GM18507 (cell line): Measurements from ENCODE around the gene RAB11FIP4.

Source experiments
- DNase-seq: peaks from one replicate; pipeline ENCODE4 v3.0.0; 2011; ENCODE audit warnings: low read depth; ENCODE audit not compliant: insufficient read length; ENCODE audit errors: extremely low spot score
- FAIRE-seq: peaks from 2 replicates; lab custom pipeline; 2011; peaks lifted over from hg19 to GRCh38; lab: Jason Lieb, UNC

The RAB11FIP4 gene

DNA sequence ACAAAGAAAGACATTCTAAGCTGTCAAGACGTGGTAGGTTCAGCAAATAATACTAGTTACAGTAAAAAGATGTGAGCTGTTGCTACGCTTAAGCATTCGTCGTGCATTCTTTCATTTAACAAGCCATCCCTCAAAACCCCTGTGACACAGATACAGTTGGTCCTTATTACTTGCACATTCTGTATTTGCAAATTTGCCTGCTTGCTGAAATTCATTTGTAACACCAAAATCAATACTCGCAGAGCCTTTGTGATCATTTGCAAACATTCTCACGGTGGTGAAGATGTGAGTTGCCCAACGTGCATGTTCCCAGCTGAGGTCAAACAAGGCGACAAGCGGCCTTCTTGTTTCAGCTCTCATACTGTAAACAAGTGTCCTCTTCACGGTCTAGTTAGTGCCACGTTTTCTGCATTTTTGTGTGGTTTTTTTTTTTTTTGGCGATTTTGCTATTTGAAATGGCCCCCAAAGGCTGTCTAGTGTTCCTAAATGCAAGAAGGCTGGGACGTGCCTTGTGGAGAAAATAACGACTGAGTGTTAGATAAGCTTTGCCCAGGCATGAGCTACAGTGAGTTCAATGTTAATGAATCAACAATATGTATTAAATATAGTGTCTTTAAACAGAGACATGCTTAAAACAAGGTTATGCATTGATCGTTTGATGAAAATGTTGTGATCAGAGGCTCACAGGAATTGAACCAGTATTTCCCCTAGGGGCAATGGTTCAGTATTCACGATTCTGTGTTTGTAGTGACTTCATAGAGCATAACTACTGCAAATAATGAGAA lies 84.1 kb downstream of the RAB11FIP4 start:
- DNase-seq (no peak), FAIRE-seq (no peak)

GRCh38 chr17:31476525-31477416 lies 85.3 kb downstream of the RAB11FIP4 start:
- FAIRE-seq (no peak), DNase-seq (no peak)

- FAIRE-seq: no peak
- DNase-seq: no peak
Observed at GRCh38 chr17:31477417-31478055, 86.1 kb downstream of the RAB11FIP4 start.

- DNase-seq (no peak), FAIRE-seq (no peak)
Observed at GRCh38 chr17:31479062-31479408, 87.6 kb downstream of the RAB11FIP4 start.

DNA sequence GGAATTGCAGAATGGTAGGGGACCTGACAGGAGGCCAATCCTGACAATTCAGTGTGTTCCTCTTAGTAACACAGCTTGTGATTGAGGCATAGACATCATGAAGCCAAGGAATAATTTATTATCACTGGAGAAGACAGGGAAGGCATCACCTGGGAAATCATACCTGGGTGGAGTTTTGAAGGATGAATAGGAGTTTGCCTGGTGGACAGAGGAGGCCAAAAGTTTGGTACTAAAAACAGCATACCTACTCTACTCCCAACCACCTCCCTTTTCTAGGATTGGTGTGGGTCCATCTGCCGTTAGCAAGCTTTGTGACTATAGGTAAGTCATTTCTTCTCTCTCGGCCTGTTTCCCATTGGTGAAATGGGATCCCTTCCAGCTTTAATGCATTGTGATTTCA lies 88.0 kb downstream of the RAB11FIP4 start:
- DNase-seq (no peak), FAIRE-seq (no peak)

GRCh38 chr17:31480067-31480466 lies 88.6 kb downstream of the RAB11FIP4 start:
- FAIRE-seq (no peak), DNase-seq (no peak)

GRCh38 chr17:31480904-31481782 lies 89.7 kb downstream of the RAB11FIP4 start:
- DNase-seq: no peak
- FAIRE-seq: no peak

GRCh38 chr17:31481783-31482081 lies 90.3 kb downstream of the RAB11FIP4 start:
- no peak for DNase-seq
- FAIRE-seq: no peak

DNA sequence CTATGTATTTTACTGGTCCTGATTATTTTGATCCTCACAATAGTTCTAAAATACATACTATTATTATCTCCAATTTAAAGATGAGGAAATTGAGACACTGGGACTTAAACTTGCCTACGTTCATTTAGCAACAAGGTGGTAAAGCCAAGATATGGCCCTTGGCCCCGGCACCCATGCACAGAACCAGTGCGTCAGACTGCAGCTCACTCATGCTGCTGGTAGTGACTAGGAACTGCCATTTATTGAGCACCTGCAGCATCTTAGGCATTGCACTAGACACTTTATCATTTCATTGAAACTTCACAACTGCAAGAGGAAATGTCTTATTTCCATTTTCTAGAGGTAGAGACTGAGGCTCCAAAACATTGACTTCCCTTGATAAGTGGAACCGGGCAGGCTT lies 93.3 kb downstream of the RAB11FIP4 start:
- no peak for DNase-seq

DNA sequence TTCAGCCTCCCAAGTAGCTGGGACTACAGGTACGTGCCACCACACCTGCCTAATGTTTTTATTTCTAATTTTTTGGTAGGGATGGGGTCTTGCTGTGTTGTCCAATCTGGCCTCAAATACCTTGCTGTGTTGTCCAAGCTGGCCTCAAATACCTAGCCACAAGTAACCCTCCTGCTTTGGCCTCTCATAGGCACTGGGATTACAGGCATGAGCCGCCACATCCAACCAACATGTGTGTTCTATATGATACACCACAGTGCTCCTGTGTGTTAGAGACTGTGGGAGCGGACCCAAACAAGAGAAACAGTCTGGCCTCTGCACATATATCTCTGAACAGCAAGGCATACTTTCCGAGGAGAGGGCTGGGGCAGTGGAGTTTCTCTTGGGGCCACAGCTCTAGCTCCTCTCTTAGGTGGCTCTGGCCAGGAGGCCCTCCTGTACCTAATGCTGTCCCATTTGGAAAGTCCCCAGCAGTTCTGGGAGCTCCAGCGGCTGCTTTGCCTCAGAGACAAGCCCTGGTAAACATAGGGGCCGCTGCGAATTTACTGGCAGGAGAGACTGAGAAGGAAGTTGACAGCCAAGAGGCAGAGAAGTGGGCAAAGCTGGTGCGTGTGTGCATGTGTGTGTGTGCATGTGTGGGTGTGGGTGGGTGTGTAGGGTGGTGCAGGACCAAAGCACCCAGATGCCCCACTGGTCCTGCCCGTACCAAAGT lies 95.0 kb downstream of the RAB11FIP4 start:
- FAIRE-seq (no peak), DNase-seq (no peak)

More for the DNA sequence above, 93.3 kb downstream of the RAB11FIP4 start:
- FAIRE-seq: no peak

DNA sequence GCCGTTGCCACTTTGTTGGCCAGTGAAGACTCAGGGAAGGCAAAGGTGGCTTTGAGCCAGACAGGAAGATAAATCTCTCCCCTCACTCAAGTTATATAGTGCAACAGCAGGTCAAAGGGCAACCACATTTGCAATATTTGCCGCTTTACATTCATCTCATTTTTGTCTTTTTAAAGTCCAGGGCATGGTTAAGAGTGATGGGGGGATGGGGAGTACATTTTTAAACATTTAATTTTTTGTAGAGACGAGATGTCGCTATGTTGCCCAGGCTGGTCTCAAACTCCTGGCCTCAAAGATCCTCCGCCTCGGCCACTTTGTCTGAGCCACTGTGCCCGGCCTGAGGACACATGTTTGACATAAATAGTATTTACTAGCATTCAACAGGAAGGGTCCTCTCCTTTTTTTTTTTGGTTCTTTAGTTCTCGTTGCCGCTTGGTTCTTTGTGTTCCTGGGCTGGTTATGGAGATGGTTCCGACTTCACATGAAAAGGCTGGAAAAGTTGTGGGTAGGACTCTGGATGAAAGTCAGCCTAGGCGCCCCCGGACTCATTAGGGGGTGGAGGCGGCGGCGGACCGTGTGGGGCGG lies 95.7 kb downstream of the RAB11FIP4 start:
- DNase-seq (no peak), FAIRE-seq (no peak)

- peak; percentile 58 for FAIRE-seq
- DNase-seq: peak; percentile 96
Observed at GRCh38 chr17:31487648-31488263, 96.3 kb downstream of the RAB11FIP4 start.

DNA sequence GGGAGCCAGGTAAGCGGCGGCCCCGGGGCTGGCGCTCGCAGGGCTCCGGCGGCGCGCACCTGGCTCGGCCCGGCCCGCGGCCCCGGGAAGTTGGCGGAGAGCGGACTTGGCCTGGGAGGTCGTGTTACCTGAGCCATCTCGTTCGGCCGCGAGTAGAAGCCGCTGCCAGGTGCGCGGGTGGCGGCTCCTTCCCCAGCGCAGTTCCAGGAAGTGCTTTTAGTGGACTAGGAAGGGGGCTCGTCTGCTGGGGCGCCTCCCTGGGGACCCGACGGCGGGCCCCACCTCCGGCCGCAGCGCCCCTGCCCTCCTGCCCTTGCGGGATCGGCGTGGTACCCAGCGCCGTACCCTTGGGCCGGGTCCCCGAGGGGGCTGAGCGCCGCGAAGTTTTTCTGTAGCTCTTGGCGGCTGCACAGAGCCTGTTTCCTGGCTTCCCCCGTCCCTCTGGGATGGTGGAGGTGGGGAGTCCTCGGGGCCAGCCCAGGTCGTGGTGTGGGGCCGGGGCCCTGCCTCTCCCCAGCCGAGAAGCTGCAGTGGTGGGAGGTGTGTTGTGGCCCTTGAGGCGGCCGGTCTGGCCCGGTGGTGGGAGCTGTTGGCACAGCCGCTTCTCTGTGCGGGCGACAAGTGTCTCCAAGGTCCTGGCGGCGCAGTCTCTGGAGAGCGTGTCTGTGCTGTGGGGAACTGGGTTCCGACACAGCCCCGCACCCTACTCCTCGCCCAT lies 96.9 kb downstream of the RAB11FIP4 start:
- DNase-seq (no peak), FAIRE-seq (no peak)

DNA sequence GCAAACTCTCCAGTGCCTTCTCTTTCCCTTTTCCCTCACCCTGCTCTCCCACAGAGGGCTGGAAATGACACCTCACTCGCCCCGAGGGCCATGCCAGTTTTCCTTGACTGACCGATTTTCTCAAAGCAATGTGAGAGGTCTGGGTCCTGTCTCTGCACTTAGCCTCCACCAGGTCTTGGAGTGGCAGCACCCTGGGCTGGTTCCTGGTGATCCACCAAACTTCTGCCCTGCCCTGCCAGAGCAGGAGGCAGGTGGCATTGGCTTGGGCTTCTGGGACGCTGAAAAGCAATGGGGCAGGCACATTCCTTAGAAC lies 97.5 kb downstream of the RAB11FIP4 start:
- FAIRE-seq (no peak), DNase-seq (no peak)

DNA sequence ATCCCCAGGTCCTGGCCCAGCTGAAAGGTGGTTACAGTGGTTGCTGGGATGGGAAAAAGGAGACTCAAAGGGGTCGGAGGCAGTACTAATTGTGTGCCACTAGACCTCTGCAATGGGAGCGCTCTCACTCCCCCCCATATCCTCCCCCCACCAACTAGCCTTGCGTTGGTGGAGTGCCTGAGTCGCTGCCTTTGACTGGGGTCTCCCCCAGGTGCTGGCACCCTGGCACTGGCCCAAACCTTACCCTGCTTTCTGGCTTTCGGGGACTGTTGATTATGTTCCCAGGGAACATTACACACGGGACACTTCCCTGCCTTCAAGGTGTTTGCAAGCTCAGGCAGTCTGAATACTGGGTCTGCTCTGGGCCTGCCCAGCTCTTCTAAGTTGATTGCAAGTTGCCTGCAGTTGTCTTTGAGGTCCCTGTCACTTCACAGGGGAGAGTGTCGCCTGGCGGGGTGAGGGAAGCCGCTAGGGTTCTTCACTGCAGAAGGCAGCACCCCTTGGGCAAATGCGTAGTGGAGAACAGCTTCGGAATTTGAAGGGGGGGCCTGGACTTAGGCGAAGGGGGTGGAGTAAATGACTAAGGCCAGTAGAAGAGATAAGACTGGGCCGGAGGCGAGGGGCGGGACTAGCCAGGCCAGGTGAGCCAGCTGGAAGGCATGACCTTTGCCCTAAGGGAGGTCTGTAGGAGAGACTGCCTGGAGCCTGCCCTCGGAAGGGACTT lies 98.0 kb downstream of the RAB11FIP4 start:
- FAIRE-seq: no peak
- DNase-seq: no peak

- DNase-seq: no peak
- no peak for FAIRE-seq
Observed at GRCh38 chr17:31490019-31490650, 98.7 kb downstream of the RAB11FIP4 start.
